Esophagus squamous epithelium (tissue), 5 donors: Measurements from ENCODE around the gene FIGLA. TPM values are rescaled to one million over a fixed set of nuclear protein-coding genes. Genes with fewer than 3 reads are reported as not detected.

Experiments used
- DNase-seq: peaks from one replicate; lab custom pipeline; 2025; lab: John Stamatoyannopoulos, UW
- H3K27ac ChIP-seq, 4 donors: fragments of 200-600 bp; sonication (generic); one replicate each; pipeline ENCODE4 v1.5.1; 2016 to 2019; ENCODE audit warnings: mild to moderate bottlenecking in 1 of 4
- H3K27me3 ChIP-seq, 4 donors: fragments of 200-600 bp; sonication (generic); 1 replicate in 3 of 4; 2 replicates in 1 of 4; pipeline versions ENCODE4 v1.5.1 to v1.6.0; 2017 to 2021; ENCODE audit warnings: antibody characterized with exemption in 1 of 4
- H3K36me3 ChIP-seq, 3 donors: fragments of 200-600 bp; sonication (generic); one replicate each; pipeline ENCODE4 v1.5.1; 2016 to 2019
- H3K4me1 ChIP-seq, 3 donors: fragments of 200-600 bp; sonication (generic); one replicate each; pipeline ENCODE4 v1.5.1; 2017 to 2019
- H3K4me3 ChIP-seq, 4 donors: fragments of 200-600 bp; sonication (generic); 1 replicate in 3 of 4; 2 replicates in 1 of 4; pipeline ENCODE4 v1.5.1; 2016 to 2019; ENCODE audit warnings: mild to moderate bottlenecking in 2 of 4, moderate library complexity in 1 of 4
- H3K9me3 ChIP-seq, 3 donors: fragments of 200-600 bp; sonication (generic); one replicate each; pipeline ENCODE4 v1.5.1; 2016 to 2019
- POLR2A ChIP-seq, 4 donors: fragments of 450-650 bp; IDR thresholded peaks; one replicate each; pipeline ENCODE4 v1.6.1; 2017; ENCODE audit warnings: antibody characterized with exemption in 4 of 4, mild to moderate bottlenecking in 4 of 4, moderate library complexity in 3 of 4
- WGBS, 2 donors: methylation state at CpG; one replicate each; pipeline ENCODE4 v1.1.5; 2018; 5-methylcytosine and 5-hydroxymethylcytosine counted together
- intact Hi-C: fragments of 100-400 bp; cut with DNase I; formaldehyde crosslinking; loops from one replicate; pipeline ENCODE4 v1.15.0; 2022
- small RNA-seq, 4 donors: library from RNA; depleted of rRNA; stranded (forward); fragments of <200 nt; gene quantifications; one replicate each; pipeline ENCODE3, GENCODE V24; 2016
- total RNA-seq, 4 donors: library from RNA; depleted of rRNA; stranded (reverse); fragments of >200 nt; gene quantifications; one replicate each; pipeline ENCODE4 v1.1.0, GENCODE V29; 2016
- TF ChIP-seq, protein P1 (sequence below), 6 experiments: fragments of 450-650 bp in 4 of 6; fragments of 200-600 bp in 2 of 6; sonication (generic) in 2 of 6; IDR thresholded peaks; one replicate each; pipeline ENCODE4 v1.5.1; 2016 to 2019; ENCODE audit warnings: antibody characterized with exemption in 6 of 6, mild to moderate bottlenecking in 4 of 6, moderate library complexity in 4 of 6
- donor health status: DM: yes; HTN: yes; CAD: no.

FIGLA gene
- total RNA-seq, 4 donors from 2014 or later, result not detected

DNA sequence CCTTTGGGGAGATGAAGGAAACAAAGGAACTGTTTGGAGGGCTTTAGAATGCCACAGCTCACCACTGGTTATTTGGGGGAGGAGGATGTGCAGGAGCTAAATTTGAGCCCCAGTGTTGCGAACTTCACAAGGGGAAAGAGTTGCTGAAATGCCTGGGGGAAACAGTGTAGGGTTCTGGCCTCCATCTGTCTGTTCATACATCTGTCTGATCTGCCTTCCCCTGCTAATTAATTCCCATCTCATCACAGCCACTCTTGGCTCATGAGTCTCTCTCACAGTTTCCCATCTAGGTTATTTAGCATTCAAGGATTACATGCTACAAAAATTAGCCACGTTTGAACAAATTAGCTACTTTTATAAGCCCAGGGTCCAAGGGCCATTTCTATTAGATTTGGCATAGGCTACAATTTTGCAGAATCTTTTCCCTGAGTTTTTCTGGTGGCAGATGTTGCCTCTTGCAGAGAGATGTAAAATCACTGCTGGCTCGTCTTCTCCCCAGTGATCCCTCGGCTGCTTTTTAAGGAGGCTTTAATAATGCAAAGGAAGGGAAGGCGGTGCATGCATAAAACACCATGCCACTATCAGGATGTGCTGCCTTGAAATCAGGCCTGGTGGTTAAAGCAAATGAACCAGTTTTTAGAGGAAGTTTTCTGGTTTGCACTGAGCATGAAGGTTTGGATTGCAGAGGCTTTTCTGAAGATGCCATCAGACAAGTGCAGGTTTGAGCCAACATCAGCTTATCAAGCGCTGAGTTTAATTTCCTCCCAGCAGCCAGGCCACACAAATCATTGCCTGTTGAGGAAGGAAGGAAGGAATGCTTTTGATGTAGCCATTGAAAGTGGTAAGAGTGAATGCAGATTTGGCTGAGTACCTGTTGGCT lies 57.4 kb downstream of the FIGLA start:
- H3K4me3 ChIP-seq, result no peak overlapping the region
- TF ChIP-seq, protein P1, sequence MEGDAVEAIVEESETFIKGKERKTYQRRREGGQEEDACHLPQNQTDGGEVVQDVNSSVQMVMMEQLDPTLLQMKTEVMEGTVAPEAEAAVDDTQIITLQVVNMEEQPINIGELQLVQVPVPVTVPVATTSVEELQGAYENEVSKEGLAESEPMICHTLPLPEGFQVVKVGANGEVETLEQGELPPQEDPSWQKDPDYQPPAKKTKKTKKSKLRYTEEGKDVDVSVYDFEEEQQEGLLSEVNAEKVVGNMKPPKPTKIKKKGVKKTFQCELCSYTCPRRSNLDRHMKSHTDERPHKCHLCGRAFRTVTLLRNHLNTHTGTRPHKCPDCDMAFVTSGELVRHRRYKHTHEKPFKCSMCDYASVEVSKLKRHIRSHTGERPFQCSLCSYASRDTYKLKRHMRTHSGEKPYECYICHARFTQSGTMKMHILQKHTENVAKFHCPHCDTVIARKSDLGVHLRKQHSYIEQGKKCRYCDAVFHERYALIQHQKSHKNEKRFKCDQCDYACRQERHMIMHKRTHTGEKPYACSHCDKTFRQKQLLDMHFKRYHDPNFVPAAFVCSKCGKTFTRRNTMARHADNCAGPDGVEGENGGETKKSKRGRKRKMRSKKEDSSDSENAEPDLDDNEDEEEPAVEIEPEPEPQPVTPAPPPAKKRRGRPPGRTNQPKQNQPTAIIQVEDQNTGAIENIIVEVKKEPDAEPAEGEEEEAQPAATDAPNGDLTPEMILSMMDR (IDR thresholded peaks at IDR 0.05), result no peak
- no peak for TF ChIP-seq POLR2A (IDR thresholded peaks at IDR 0.05)
- WGBS, 2 donors, result 53 to 67% methylated on average over 5 to 6 of the region's 6 CpGs
- no peak overlapping the region for H3K27ac ChIP-seq
- DNase-seq, result no peak
- H3K36me3 ChIP-seq, result no peaks in the 10 kb centered on the region
- H3K27me3 ChIP-seq, result peaks cover 0 to 43% (median 0%) of the 10 kb centered on the region in 4 donors
- intact Hi-C loops, result no loop called here
- no peaks in the 10 kb centered on the region for H3K9me3 ChIP-seq
- no peaks in the 10 kb centered on the region for H3K4me1 ChIP-seq

DNA sequence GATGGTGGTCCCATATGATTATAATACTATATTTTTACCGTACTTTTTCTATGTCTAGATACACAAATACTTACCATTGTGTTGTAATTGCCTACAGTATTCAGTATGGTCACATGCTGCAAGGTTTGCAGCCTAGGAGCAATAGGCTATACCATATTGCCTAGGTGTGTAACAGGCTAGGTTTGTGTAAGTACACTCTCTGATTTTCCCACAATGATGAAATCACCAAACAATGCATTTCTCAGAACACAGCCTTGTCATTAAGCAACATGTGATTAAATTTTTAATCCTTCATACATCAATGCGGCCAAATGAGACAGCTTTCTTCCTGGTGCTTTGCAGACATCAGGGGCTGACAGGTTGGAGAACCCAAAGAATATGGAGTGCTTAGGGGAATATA lies 59.7 kb downstream of the FIGLA start:
- H3K27ac ChIP-seq, result no peak overlapping the region
- H3K4me1 ChIP-seq, result no peaks in the 10 kb centered on the region
- no peaks in the 10 kb centered on the region for H3K36me3 ChIP-seq
- DNase-seq, result no peak
- H3K9me3 ChIP-seq, result no peaks in the 10 kb centered on the region
- H3K4me3 ChIP-seq, result no peak overlapping the region
- 76 to 87% methylated on average over 2 of the region's 2 CpGs for WGBS, 2 donors
- intact Hi-C loops, result no loop called here
- TF ChIP-seq POLR2A (IDR thresholded peaks at IDR 0.05), result no peak
- TF ChIP-seq, protein P1 (IDR thresholded peaks at IDR 0.05), result no peak
- peaks cover 0 to 35% (median 0%) of the 10 kb centered on the region in 4 donors for H3K27me3 ChIP-seq

DNA sequence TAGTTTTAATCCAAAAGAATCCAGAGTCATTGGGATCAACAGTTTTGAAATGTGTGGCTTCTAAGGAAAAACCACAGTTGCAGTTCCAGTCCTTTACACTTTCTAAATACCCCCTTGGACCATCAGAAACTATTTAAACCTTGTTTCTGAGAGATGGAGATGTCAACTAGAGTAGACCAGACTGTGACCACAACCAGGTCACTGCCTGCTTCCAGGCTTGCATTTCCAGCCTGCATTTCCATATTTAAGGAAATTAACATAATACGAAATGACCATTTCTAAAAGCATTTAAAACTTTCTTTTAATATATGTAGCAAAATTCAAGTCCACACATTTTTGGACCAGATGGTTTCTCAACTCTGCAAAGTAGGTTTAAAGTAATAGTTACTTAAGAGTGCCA lies 60.8 kb downstream of the FIGLA start:
- Histone ChIP-seq H3K4me3 (no peak overlapping the region), H3K4me1 (no peaks in the 10 kb centered on the region), H3K36me3 (no peaks in the 10 kb centered on the region), H3K27ac (no peak overlapping the region), H3K27me3 (peaks cover 0 to 26% (median 0%) of the 10 kb centered on the region in 4 donors), H3K9me3 (no peaks in the 10 kb centered on the region)
- 83 to 87% methylated on average over 1 of the region's 1 CpG for WGBS, 2 donors
- intact Hi-C loops, result no loop called here
- TF ChIP-seq, protein P1 (IDR thresholded peaks at IDR 0.05), result no peak
- TF ChIP-seq POLR2A (IDR thresholded peaks at IDR 0.05), result no peak
- no peak for DNase-seq

DNA sequence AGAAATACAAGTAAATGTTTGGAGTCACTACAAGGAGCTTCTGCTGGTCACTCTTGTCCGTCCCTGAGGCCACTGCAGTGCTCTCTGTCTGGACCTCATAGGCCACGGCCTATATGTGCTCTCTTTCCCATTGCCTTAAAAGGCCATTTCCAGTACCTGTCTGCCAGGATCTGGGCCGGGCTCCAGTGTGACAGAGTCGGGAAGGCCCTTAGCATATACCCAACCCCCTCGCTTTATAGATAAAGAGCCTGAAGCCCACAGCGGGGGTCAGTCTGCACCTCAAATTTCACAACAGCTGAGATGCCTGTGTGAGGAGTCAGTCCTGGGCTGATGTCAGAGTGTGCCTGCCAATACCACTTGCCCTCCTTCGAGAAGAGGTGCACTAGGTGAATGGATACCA lies 62.3 kb downstream of the FIGLA start:
- intact Hi-C loops, result no loop called here
- DNase-seq, result no peak
- TF ChIP-seq POLR2A (IDR thresholded peaks at IDR 0.05), result no peak
- TF ChIP-seq, protein P1 (IDR thresholded peaks at IDR 0.05), result no peak
- WGBS, 2 donors, result 65 to 74% methylated on average over 7 of the region's 7 CpGs
- no peaks in the 10 kb centered on the region for H3K36me3 ChIP-seq
- H3K4me1 ChIP-seq, result no peaks in the 10 kb centered on the region
- no peaks in the 10 kb centered on the region for H3K9me3 ChIP-seq
- H3K27ac ChIP-seq, result no peak overlapping the region
- H3K4me3 ChIP-seq, result no peak overlapping the region
- H3K27me3 ChIP-seq, result peaks cover 0 to 11% (median 0%) of the 10 kb centered on the region in 4 donors

Small RNAs within 50 kb of the gene (small RNA-seq; reads per million reads assigned to genes)
- 0 reads per million in 4 donors for gene HMGN2P21

Other genes with a start within 250 kb of the FIGLA start
- gene TGFA, start 236.8 kb downstream of the FIGLA start, total RNA-seq, result 10 to 100 TPM; 15.8 to 75.8 (median 52.0) TPM
- 1 to 10 TPM in 2 of 4 donors, under 1 TPM in 2; 0.42 to 2.4 (median 1.3) TPM for gene ADD2, start 22.4 kb downstream of the FIGLA start, total RNA-seq
- under 1 TPM in 1 of 4 donors, not detected in 3; 0.15 TPM for gene CLEC4F, start 30.0 kb upstream of the FIGLA start, total RNA-seq
- gene CD207, start 45.2 kb upstream of the FIGLA start, total RNA-seq, result 1 to 10 TPM in 2 of 4 donors, under 1 TPM in 1, not detected in 1; 0.35 to 2.5 (median 1.1) TPM
- gene VAX2, start 109.9 kb upstream of the FIGLA start, total RNA-seq, result 1 to 10 TPM in 1 of 4 donors, under 1 TPM in 3; 0.27 to 1.2 (median 0.56) TPM
- 1 to 10 TPM in 1 of 4 donors, under 1 TPM in 1, not detected in 2; 0.97 to 1.2 TPM for gene ATP6V1B1, start 145.3 kb upstream of the FIGLA start, total RNA-seq
- under 1 TPM in 2 of 4 donors, not detected in 2; 0.18 to 0.76 TPM for gene ANKRD53, start 188.0 kb upstream of the FIGLA start, total RNA-seq
- gene TEX261, start 204.2 kb upstream of the FIGLA start, total RNA-seq, result 10 to 100 TPM; 22.6 to 33.3 (median 27.1) TPM